Breast epithelium (tissue), 3 donors: ENCODE results near the gene PYROXD2.

Experiments used
- CTCF ChIP-seq, 3 donors: fragments of 450-650 bp; IDR thresholded peaks; one replicate each; pipeline ENCODE4 v1.5.1; 2016 to 2017; ENCODE audit warnings: antibody characterized with exemption in 3 of 3, mild to moderate bottlenecking in 3 of 3, moderate library complexity in 3 of 3
- POLR2A ChIP-seq: fragments of 450-650 bp; IDR thresholded peaks from one replicate; pipeline ENCODE4 v1.6.1; 2016; ENCODE audit warnings: antibody characterized with exemption, mild to moderate bottlenecking, moderate library complexity

DNA sequence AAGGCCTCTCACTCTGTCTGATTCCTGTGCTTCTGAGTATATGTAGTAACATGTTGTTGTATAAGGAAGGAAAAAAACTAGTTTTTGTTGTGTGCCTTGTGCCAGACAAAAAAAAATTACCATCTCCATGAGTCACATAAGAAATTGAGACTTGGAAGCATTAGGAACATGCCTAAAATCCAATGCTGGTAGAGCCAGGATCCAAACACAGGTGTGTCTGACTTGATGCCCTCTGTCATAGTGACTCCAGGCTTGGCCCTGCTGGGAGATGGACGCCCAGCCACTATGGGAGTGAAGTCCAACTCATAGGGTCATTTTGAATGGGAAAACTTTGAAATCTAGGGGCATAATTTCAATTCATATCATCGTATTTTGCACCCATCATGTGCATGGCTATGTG is 38.0 kb downstream of the PYROXD2 start:
- no peak for TF ChIP-seq POLR2A
- TF ChIP-seq CTCF (IDR thresholded peaks at IDR 0.05): no peak
